ENCODE results near the gene SLC45A2.

The SLC45A2 gene

DNA sequence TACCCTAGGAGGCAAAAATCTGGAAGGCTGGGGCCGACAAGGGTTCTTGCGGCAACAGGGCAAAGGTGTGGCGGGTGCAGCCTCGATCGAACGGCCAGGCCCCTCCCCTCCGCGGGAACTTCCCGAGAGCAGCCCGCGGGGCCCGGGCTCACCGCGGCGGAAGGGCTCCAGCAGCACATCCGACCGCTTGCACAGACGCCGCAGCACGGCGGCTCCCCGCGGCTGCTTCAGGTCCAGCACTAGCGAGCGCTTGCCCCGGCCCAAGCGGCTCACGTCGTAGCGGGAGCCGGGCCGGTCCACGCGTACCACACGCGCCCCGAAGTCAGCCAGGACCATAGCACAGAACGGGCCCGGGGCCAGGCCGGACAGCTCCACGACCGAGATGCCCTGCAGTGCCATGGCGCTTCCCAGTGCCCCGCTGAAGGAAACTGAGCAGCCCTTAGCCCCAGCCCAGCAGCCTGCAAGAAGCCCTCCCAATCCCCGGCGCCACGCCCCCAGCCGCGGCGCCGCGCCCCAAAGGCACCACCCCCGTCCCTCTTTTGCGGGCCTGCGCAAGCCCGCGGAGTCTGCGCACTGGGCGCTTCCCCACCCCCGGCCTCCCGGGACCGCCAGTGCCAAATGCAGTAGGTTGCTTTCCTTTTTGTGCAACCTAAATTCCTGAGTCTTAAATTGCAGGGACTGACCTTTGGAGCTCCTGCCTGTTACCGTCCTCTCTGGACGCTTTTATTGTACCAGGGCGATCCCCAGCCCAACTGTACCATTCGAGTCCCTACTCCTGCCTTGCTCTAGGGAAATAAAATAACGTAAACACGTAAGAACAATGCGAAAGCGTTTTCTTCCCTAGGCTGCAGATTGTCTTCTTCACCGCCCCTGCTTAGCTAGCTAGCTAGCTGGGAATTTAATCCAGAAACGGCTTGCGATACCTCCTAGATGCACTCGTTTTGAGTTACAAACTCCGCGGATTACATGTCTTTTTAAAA, 23.4 kb upstream of the SLC45A2 start, which contains the start of gene AMACR:
Gene AMACR, minus strand, starts transcription at position 430 of the 980 bp plus-strand sequence. Its CDS starts 31 bp downstream, at position 399.
- H3K4me3 ChIP-seq (ENCODE audit: extremely low read depth, insufficient read depth, low read length, poor library complexity, severe bottlenecking) = peak within 1 kb of the TSS; percentile 63
- H3K36me3 ChIP-seq (ENCODE audit: control insufficient read depth, insufficient read depth, low read length) = peaks cover 11% of the 10 kb centered on the region
- peaks cover 4% of the 10 kb centered on the region for H3K4me1 ChIP-seq (ENCODE audit: control insufficient read depth, insufficient read depth, low read length, poor library complexity, severe bottlenecking)
- peak within 1 kb of the TSS; percentile 94 for H3K27ac ChIP-seq (ENCODE audit: low read depth, low read length, severe bottlenecking)
- no peaks in the 10 kb centered on the region for H3K9me3 ChIP-seq (ENCODE audit: control insufficient read depth, low read length)
- WGBS, 2 experiments (ENCODE audit: insufficient coverage in 2 of 2) = 0 to 1% methylated on average over 64 to 66 of the region's 76 CpGs

DNA sequence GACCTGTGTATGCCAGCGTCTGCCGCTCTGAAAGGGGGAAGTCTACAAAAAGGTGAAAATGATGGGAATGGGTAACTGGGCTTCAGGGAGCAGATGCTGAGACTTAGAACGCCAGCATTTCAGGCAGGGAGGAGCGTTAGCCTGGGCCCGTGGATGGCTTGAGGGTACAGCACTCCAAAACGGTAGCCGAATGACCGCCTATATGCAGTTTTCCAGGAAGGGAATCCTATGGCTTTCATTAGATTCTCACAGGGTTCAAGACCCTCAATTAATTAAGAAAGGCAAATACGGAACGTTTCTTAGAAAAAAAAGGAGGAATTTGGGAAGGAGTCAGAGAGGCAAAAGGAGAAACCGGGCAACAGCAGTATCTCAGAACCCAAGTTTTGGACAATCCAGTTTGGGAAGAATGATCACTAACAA, 22.7 kb upstream of the SLC45A2 start:
- Histone ChIP-seq H3K9me3 (ENCODE audit: control insufficient read depth, low read length) (no peaks in the 10 kb centered on the region), H3K36me3 (ENCODE audit: control insufficient read depth, insufficient read depth, low read length) (peaks cover 11% of the 10 kb centered on the region), H3K27ac (ENCODE audit: low read depth, low read length, severe bottlenecking) (peak overlapping the region; percentile 94), H3K4me3 (ENCODE audit: extremely low read depth, insufficient read depth, low read length, poor library complexity, severe bottlenecking) (peak overlapping the region; percentile 63), H3K4me1 (ENCODE audit: control insufficient read depth, insufficient read depth, low read length, poor library complexity, severe bottlenecking) (peaks cover 4% of the 10 kb centered on the region)
- WGBS, 2 experiments (ENCODE audit: insufficient coverage in 2 of 2) = 34 to 44% methylated on average over 6 to 11 of the region's 11 CpGs

DNA sequence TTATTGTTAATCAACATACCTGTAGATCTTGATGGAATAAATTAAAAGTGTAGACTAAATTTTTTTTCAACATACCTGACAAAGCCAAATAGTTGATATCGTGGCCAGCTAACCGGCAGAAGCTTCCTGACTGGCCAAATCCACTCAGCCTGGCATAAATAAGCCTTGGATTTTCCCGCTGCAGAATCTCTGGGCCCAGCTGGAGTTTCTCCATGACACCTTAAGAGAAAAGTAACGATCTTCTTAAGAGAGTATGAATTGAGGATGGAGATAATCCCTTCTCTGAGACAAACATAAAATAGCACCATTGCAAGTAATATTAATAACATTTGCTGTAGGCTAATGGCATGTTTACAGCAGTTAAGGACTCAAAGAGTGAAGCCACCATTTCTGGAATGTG, 21.2 kb upstream of the SLC45A2 start:
- 100% methylated on average over 1 of the region's 4 CpGs; no CpG with 5 or more reads in 1 of the 2 experiments for WGBS, 2 experiments (ENCODE audit: insufficient coverage in 2 of 2)
- H3K36me3 ChIP-seq (ENCODE audit: control insufficient read depth, insufficient read depth, low read length) = peaks cover 11% of the 10 kb centered on the region
- peaks cover 4% of the 10 kb centered on the region for H3K4me1 ChIP-seq (ENCODE audit: control insufficient read depth, insufficient read depth, low read length, poor library complexity, severe bottlenecking)
- no peak overlapping the region for H3K27ac ChIP-seq (ENCODE audit: low read depth, low read length, severe bottlenecking)
- no peak overlapping the region for H3K4me3 ChIP-seq (ENCODE audit: extremely low read depth, insufficient read depth, low read length, poor library complexity, severe bottlenecking)
- no peaks in the 10 kb centered on the region for H3K9me3 ChIP-seq (ENCODE audit: control insufficient read depth, low read length)

DNA sequence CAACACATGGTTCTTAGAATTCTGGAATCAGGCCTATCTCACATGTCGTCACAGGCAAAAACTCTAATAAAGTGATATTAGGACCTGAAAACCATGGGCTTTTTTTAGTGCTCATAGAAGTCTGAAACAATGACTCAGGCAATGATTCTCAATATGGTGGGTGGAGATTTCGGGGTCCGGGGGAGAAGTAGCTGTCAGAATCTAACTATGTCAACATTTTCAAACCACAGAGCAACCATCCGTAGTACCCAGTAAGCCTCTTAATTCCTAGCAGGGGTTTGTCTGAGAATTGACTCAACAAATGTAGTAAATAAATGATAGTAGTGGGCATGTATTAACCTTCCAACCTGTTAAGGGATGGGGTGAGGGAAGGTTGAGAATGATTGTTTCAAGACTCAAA, 20.7 kb upstream of the SLC45A2 start:
- Histone ChIP-seq H3K4me3 (ENCODE audit: extremely low read depth, insufficient read depth, low read length, poor library complexity, severe bottlenecking) (no peak overlapping the region), H3K4me1 (ENCODE audit: control insufficient read depth, insufficient read depth, low read length, poor library complexity, severe bottlenecking) (peaks cover 4% of the 10 kb centered on the region), H3K36me3 (ENCODE audit: control insufficient read depth, insufficient read depth, low read length) (peaks cover 11% of the 10 kb centered on the region), H3K27ac (ENCODE audit: low read depth, low read length, severe bottlenecking) (no peak overlapping the region), H3K9me3 (ENCODE audit: control insufficient read depth, low read length) (no peaks in the 10 kb centered on the region)
- 100% methylated on average over 1 of the region's 4 CpGs; no CpG with 5 or more reads in 1 of the 2 experiments for WGBS, 2 experiments (ENCODE audit: insufficient coverage in 2 of 2)

DNA sequence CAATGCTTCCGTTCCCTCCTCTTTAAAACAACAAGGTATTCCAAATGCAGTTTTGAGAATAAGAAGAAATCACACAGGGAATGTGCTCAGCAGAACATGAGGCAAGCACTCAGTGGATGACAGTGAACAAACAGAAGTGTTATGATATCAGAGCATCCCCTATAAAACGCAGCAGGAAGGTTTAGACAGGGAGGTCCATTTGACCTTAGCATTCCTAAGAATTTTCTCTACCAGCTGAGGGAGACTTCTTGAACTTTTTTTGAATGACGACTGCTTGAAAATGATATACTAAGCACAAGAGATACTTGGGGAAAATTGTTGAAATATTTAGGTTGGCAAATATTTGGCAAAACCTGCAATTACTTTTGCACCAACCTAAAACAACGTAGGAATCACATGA, 19.4 kb upstream of the SLC45A2 start:
- 86% methylated on average over 1 of the region's 4 CpGs; no CpG with 5 or more reads in 1 of the 2 experiments for WGBS, 2 experiments (ENCODE audit: insufficient coverage in 2 of 2)
- H3K4me3 ChIP-seq (ENCODE audit: extremely low read depth, insufficient read depth, low read length, poor library complexity, severe bottlenecking) = no peak overlapping the region
- no peaks in the 10 kb centered on the region for H3K9me3 ChIP-seq (ENCODE audit: control insufficient read depth, low read length)
- H3K36me3 ChIP-seq (ENCODE audit: control insufficient read depth, insufficient read depth, low read length) = peaks cover 11% of the 10 kb centered on the region
- H3K4me1 ChIP-seq (ENCODE audit: control insufficient read depth, insufficient read depth, low read length, poor library complexity, severe bottlenecking) = peaks cover 2% of the 10 kb centered on the region
- H3K27ac ChIP-seq (ENCODE audit: low read depth, low read length, severe bottlenecking) = no peak overlapping the region

DNA sequence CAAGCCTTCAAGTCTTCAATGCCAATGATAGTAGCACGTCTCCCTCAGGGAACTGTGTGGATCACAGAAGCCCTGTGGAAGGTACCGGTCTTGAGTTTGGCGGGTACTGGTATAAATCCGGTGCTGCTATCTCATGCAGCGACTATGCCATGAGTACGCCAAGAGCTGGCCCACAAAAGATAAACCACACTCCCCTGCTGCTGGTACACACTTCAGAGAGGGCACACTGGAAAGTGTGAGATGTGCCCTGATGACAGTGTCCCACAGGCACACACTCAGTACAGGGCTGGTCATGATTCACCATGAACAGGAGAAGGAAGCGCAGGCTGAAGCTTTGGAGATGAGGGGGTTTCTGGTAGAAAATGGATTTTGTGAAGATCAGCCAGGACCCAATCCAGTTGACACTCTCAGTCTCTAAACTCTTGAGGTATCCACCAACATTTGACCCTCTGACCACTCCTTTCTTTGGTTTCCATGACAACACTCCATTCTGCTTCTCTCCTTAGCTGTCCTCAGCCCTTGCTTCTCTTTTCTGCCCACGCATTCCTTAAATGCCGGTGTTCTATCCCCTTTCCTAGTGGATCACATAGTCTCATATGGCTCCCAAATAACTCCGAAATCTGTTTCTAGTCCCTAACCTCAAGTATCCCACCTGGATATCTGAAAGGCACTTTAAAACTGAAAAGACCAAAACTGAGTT, 18.3 kb upstream of the SLC45A2 start:
- H3K4me1 ChIP-seq (ENCODE audit: control insufficient read depth, insufficient read depth, low read length, poor library complexity, severe bottlenecking) = no peaks in the 10 kb centered on the region
- no peaks in the 10 kb centered on the region for H3K9me3 ChIP-seq (ENCODE audit: control insufficient read depth, low read length)
- 89 to 95% methylated on average over 7 to 10 of the region's 10 CpGs for WGBS, 2 experiments (ENCODE audit: insufficient coverage in 2 of 2)
- H3K27ac ChIP-seq (ENCODE audit: low read depth, low read length, severe bottlenecking) = no peak overlapping the region
- no peak overlapping the region for H3K4me3 ChIP-seq (ENCODE audit: extremely low read depth, insufficient read depth, low read length, poor library complexity, severe bottlenecking)
- peaks cover 15% of the 10 kb centered on the region for H3K36me3 ChIP-seq (ENCODE audit: control insufficient read depth, insufficient read depth, low read length)

DNA sequence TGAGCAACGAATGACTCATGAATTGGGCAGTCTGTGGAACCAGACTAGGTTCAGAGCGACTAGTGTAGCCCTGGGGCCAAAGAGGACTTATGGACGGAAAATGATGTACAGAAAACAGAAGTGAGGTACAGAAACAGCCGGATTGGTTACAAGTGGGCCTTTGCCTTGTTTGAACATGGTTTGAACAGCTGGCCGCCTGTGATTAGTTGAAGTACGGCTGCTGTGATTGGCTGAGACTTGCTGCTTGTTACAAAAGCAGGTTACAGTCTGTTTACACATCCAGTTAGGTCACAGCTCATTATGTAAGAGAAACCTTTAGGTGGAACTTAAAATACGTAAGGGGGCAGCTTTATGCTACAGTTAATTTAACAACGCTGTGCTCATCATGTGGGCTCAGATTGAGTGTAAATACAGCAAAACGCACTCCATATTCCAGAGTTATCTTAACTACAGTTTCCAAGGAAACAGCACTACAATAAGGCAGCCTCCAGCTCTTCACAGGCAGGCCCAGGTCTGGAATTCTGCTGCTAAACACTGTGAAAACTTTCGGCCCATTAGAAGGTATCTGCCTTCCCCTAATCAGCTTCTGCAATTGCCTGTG, 16.8 kb upstream of the SLC45A2 start:
- 89% methylated on average over 7 to 10 of the region's 10 CpGs for WGBS, 2 experiments (ENCODE audit: insufficient coverage in 2 of 2)
- Histone ChIP-seq H3K9me3 (ENCODE audit: control insufficient read depth, low read length) (no peaks in the 10 kb centered on the region), H3K36me3 (ENCODE audit: control insufficient read depth, insufficient read depth, low read length) (peaks cover 18% of the 10 kb centered on the region), H3K4me3 (ENCODE audit: extremely low read depth, insufficient read depth, low read length, poor library complexity, severe bottlenecking) (no peak overlapping the region), H3K4me1 (ENCODE audit: control insufficient read depth, insufficient read depth, low read length, poor library complexity, severe bottlenecking) (no peaks in the 10 kb centered on the region), H3K27ac (ENCODE audit: low read depth, low read length, severe bottlenecking) (peak overlapping the region; percentile 65)

DNA sequence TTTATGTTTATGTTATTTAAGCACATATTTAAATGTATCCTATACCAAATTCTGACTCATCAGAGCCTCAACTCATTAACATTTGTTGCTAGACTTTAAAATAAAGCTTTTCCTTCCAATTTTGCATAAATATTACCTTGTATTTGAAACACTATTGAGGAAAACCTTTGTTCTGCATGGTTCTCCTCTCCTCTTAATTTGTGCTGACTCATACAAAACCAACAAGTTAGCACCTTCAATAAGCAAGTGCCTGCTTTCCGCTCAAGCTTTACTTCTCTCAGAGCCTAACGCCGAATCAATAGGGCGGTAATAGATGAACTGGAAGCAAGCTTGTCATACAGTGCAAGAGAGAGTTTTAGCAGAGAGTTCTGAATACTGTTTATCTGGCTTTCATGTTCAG, 15.5 kb upstream of the SLC45A2 start:
- Histone ChIP-seq H3K9me3 (ENCODE audit: control insufficient read depth, low read length) (no peaks in the 10 kb centered on the region), H3K36me3 (ENCODE audit: control insufficient read depth, insufficient read depth, low read length) (peaks cover 16% of the 10 kb centered on the region), H3K4me3 (ENCODE audit: extremely low read depth, insufficient read depth, low read length, poor library complexity, severe bottlenecking) (no peak overlapping the region), H3K4me1 (ENCODE audit: control insufficient read depth, insufficient read depth, low read length, poor library complexity, severe bottlenecking) (no peaks in the 10 kb centered on the region), H3K27ac (ENCODE audit: low read depth, low read length, severe bottlenecking) (no peak overlapping the region)
- WGBS, 2 experiments (ENCODE audit: insufficient coverage in 2 of 2) = 90 to 94% methylated on average over 3 to 4 of the region's 4 CpGs

DNA sequence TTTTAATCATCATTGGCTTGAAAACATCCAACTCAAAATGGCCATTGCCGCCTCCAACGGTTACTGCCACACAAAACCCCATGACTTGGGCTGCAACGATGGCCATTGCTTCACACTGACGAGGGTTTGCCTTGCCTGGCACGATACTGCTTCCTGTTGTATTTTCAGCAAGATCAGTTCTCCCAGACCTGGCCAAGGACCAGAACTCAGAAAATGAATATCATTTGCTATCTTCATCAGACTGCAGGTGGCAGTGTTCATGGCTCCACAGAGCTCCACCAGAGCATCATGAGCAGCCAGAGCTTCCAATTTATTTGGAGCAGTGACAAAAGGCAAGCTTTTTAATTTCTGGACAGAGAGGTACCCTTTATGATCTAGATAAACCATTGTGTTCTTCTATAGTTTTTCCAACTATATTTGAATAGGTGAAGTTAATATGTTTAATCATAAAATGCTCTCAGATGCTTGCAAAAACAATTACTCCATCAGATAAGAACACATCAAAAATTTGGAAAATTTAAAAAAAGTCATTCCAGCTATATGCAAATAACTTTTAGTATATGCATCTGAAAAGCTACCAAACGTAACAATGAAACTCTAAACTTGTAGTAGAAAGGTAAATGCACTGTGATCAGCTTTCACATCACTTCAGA, 13.0 kb upstream of the SLC45A2 start:
- Histone ChIP-seq H3K4me1 (ENCODE audit: control insufficient read depth, insufficient read depth, low read length, poor library complexity, severe bottlenecking) (no peaks in the 10 kb centered on the region), H3K4me3 (ENCODE audit: extremely low read depth, insufficient read depth, low read length, poor library complexity, severe bottlenecking) (no peak overlapping the region), H3K9me3 (ENCODE audit: control insufficient read depth, low read length) (no peaks in the 10 kb centered on the region), H3K27ac (ENCODE audit: low read depth, low read length, severe bottlenecking) (no peak overlapping the region), H3K36me3 (ENCODE audit: control insufficient read depth, insufficient read depth, low read length) (peaks cover 16% of the 10 kb centered on the region)
- WGBS, 2 experiments (ENCODE audit: insufficient coverage in 2 of 2) = 73 to 77% methylated on average over 5 of the region's 6 CpGs

DNA sequence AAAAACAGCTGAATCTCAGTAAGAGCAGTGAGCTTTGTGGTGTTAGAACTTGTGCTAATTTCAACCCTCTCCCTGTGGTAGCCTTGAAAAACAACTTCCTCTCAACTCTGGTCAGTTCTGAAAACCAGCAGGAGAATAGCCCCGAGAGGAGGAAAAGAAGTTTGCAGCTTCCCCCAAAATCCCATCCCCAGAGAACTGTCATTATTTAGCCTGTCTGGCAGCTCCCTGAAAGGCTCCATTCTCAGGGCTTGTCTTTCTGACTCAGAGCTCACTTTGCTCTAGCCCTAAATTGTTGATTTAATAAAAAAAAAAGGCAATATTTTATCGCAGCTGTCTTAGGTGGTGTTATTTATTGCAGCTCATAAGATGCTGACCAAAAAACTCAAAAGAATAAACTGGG, 11.4 kb upstream of the SLC45A2 start:
- WGBS, 2 experiments (ENCODE audit: insufficient coverage in 2 of 2) = 57 to 100% methylated on average over 1 of the region's 2 CpGs

More for the DNA sequence above, 11.4 kb upstream of the SLC45A2 start:
- H3K27ac ChIP-seq (ENCODE audit: low read depth, low read length, severe bottlenecking) = no peak overlapping the region
- H3K4me3 ChIP-seq (ENCODE audit: extremely low read depth, insufficient read depth, low read length, poor library complexity, severe bottlenecking) = no peak overlapping the region
- no peaks in the 10 kb centered on the region for H3K4me1 ChIP-seq (ENCODE audit: control insufficient read depth, insufficient read depth, low read length, poor library complexity, severe bottlenecking)
- peaks cover 16% of the 10 kb centered on the region for H3K36me3 ChIP-seq (ENCODE audit: control insufficient read depth, insufficient read depth, low read length)
- H3K9me3 ChIP-seq (ENCODE audit: control insufficient read depth, low read length) = no peaks in the 10 kb centered on the region
